Measurements from ENCODE around the gene OOSP3.

OOSP3 gene

GRCh38 chr11:59878575-59878974 is at the start of gene OOSP3:
Gene OOSP3 (plus strand): TSS chr11:59878782. CDS start chr11:59878809, 27 bp downstream.
- no peak within 1 kb of the TSS for H3K27ac ChIP-seq (ENCODE audit: low read depth, low read length, poor library complexity, severe bottlenecking)

GRCh38 chr11:59829358-59829757 is 49.2 kb upstream of the OOSP3 start:
- no peaks in the 10 kb centered on the region for H3K9me2 ChIP-seq (ENCODE audit: low read depth, low read length)
- no peak overlapping the region for H3K27ac ChIP-seq (ENCODE audit: low read depth, low read length, poor library complexity, severe bottlenecking)
- no peak overlapping the region for H3K4me2 ChIP-seq (ENCODE audit: low read length)
- H3K36me3 ChIP-seq (ENCODE audit: insufficient read depth, low read length) = no peaks in the 10 kb centered on the region
- H3K4me1 ChIP-seq (ENCODE audit: insufficient read depth, low read length, severe bottlenecking) = no peaks in the 10 kb centered on the region
- no peaks in the 10 kb centered on the region for H3K27me3 ChIP-seq (ENCODE audit: insufficient read depth, low read length)
- no peaks in the 10 kb centered on the region for H3F3A ChIP-seq (ENCODE audit: insufficient read depth, low read length)
- no peaks in the 10 kb centered on the region for H3K79me2 ChIP-seq (ENCODE audit: insufficient read depth, low read length)
- no peak overlapping the region for H3K4me3 ChIP-seq (ENCODE audit: low read depth, low read length, poor library complexity, severe bottlenecking)
- H4K20me1 ChIP-seq (ENCODE audit: insufficient read depth, low read length) = no peaks in the 10 kb centered on the region
- H2AFZ ChIP-seq (ENCODE audit: low read length) = no peak overlapping the region
- no peaks in the 10 kb centered on the region for H3K9me3 ChIP-seq (ENCODE audit: low read length)
- H3K9ac ChIP-seq (ENCODE audit: low read length) = no peak overlapping the region
- TF ChIP-seq EZH2 (IDR thresholded peaks at IDR 0.05; ENCODE audit: borderline replicate concordance, low read length) (no peak), CTCF (IDR thresholded peaks at IDR 0.05; ENCODE audit: low read length) (no peak)

More at GRCh38 chr11:59878575-59878974, at the start of gene OOSP3:
- H3F3A ChIP-seq (ENCODE audit: insufficient read depth, low read length) = no peaks in the 10 kb centered on the region
- H3K9me3 ChIP-seq (ENCODE audit: low read length) = no peaks in the 10 kb centered on the region
- H2AFZ ChIP-seq (ENCODE audit: low read length) = no peak within 1 kb of the TSS
- H3K27me3 ChIP-seq (ENCODE audit: insufficient read depth, low read length) = no peaks in the 10 kb centered on the region
- H3K4me2 ChIP-seq (ENCODE audit: low read length) = no peak within 1 kb of the TSS
- no peaks in the 10 kb centered on the region for H3K79me2 ChIP-seq (ENCODE audit: insufficient read depth, low read length)
- H3K4me1 ChIP-seq (ENCODE audit: insufficient read depth, low read length, severe bottlenecking) = no peaks in the 10 kb centered on the region
- TF ChIP-seq CTCF (IDR thresholded peaks at IDR 0.05; ENCODE audit: low read length) (no peak), EZH2 (IDR thresholded peaks at IDR 0.05; ENCODE audit: borderline replicate concordance, low read length) (no peak)
- H3K4me3 ChIP-seq (ENCODE audit: low read depth, low read length, poor library complexity, severe bottlenecking) = no peak within 1 kb of the TSS
- no peaks in the 10 kb centered on the region for H3K9me2 ChIP-seq (ENCODE audit: low read depth, low read length)
- H4K20me1 ChIP-seq (ENCODE audit: insufficient read depth, low read length) = no peaks in the 10 kb centered on the region
- H3K36me3 ChIP-seq (ENCODE audit: insufficient read depth, low read length) = no peaks in the 10 kb centered on the region
- no peak within 1 kb of the TSS for H3K9ac ChIP-seq (ENCODE audit: low read length)

GRCh38 chr11:59833602-59834001 is 45.0 kb upstream of the OOSP3 start:
- Histone ChIP-seq H3K36me3 (ENCODE audit: insufficient read depth, low read length) (no peaks in the 10 kb centered on the region), H3K4me1 (ENCODE audit: insufficient read depth, low read length, severe bottlenecking) (no peaks in the 10 kb centered on the region), H3F3A (ENCODE audit: insufficient read depth, low read length) (no peaks in the 10 kb centered on the region), H3K4me3 (ENCODE audit: low read depth, low read length, poor library complexity, severe bottlenecking) (no peak overlapping the region), H3K27ac (ENCODE audit: low read depth, low read length, poor library complexity, severe bottlenecking) (no peak overlapping the region), H3K9me2 (ENCODE audit: low read depth, low read length) (no peaks in the 10 kb centered on the region), H3K9ac (ENCODE audit: low read length) (no peak overlapping the region), H2AFZ (ENCODE audit: low read length) (no peak overlapping the region), H4K20me1 (ENCODE audit: insufficient read depth, low read length) (no peaks in the 10 kb centered on the region), H3K9me3 (ENCODE audit: low read length) (no peaks in the 10 kb centered on the region), H3K4me2 (ENCODE audit: low read length) (no peak overlapping the region), H3K27me3 (ENCODE audit: insufficient read depth, low read length) (no peaks in the 10 kb centered on the region), H3K79me2 (ENCODE audit: insufficient read depth, low read length) (no peaks in the 10 kb centered on the region)
- TF ChIP-seq CTCF (IDR thresholded peaks at IDR 0.05; ENCODE audit: low read length) (no peak), EZH2 (IDR thresholded peaks at IDR 0.05; ENCODE audit: borderline replicate concordance, low read length) (no peak)

Measured in OCI-LY1 (cell line).